Neural progenitor cell (in vitro differentiated cells): Measurements from ENCODE around the gene TKT. TPM values are rescaled to one million over a fixed set of nuclear protein-coding genes. Genes with fewer than 3 reads are reported as not detected.
A peak's percentile ranks its signal among the peaks of the same experiment; 100 is the strongest.

Experiments
- DNase-seq: peaks from one replicate; pipeline ENCODE4 v3.0.0-alpha.2; 2016; ENCODE audit warnings: low spot score
- H2AFZ ChIP-seq: fragments of 200-600 bp; sonication (generic); replicated peaks from 2 replicates; pipeline ENCODE4 v1.6.1; 2016; ENCODE audit warnings: antibody characterized with exemption
- H3F3A ChIP-seq: fragments of 200-600 bp; sonication (generic); 2 replicates; pipeline ENCODE4 v1.6.1; 2016; ENCODE audit warnings: antibody characterized with exemption, low read depth
- H3K27ac ChIP-seq: fragments of 200-600 bp; sonication (generic); 2 replicates; pipeline ENCODE4 v1.5.1; 2016; ENCODE audit warnings: mild to moderate bottlenecking
- H3K27me3 ChIP-seq: fragments of 200-600 bp; sonication (generic); 2 replicates; pipeline ENCODE4 v1.6.1; 2016; ENCODE audit warnings: mild to moderate bottlenecking, moderate library complexity
- H3K36me3 ChIP-seq: fragments of 200-600 bp; sonication (generic); 2 replicates; pipeline ENCODE4 v1.5.1; 2016
- H3K4me1 ChIP-seq: fragments of 200-600 bp; sonication (generic); 2 replicates; pipeline ENCODE4 v1.6.1; 2016; ENCODE audit warnings: mixed run types
- H3K4me2 ChIP-seq: fragments of 200-600 bp; sonication (generic); 2 replicates; pipeline ENCODE4 v1.6.1; 2016
- H3K4me3 ChIP-seq: fragments of 200-600 bp; sonication (generic); 2 replicates; pipeline ENCODE4 v1.5.1; 2016
- H3K79me2 ChIP-seq: fragments of 200-600 bp; sonication (generic); 2 replicates; pipeline ENCODE4 v1.6.1; 2016; ENCODE audit warnings: low read depth
- H3K9ac ChIP-seq: fragments of 200-600 bp; sonication (generic); 2 replicates; pipeline ENCODE4 v1.6.1; 2016
- H3K9me3 ChIP-seq: fragments of 200-600 bp; sonication (generic); 2 replicates; pipeline ENCODE4 v1.5.1; 2016; ENCODE audit warnings: low read depth
- H4K20me1 ChIP-seq: fragments of 200-600 bp; sonication (generic); 2 replicates; pipeline ENCODE4 v1.6.1; 2016; ENCODE audit warnings: low read depth
- H3K27ac Mint-ChIP-seq: 3 replicates; pipeline ENCODE4 v1.8.0; 2021; ENCODE audit warnings: mixed read lengths
- H3K27me3 Mint-ChIP-seq: 2 replicates; pipeline ENCODE4 v1.8.0; 2022; ENCODE audit warnings: low read depth, mild to moderate bottlenecking, inconsistent platforms, moderate library complexity, mixed read lengths; ENCODE audit not compliant: insufficient read depth
- H3K36me3 Mint-ChIP-seq: 3 replicates; pipeline ENCODE4 v1.8.0; 2021; ENCODE audit warnings: mixed read lengths
- H3K4me1 Mint-ChIP-seq: 3 replicates; pipeline ENCODE4 v1.8.0; 2021; ENCODE audit warnings: mixed read lengths
- H3K4me3 Mint-ChIP-seq: 3 replicates; pipeline ENCODE4 v1.8.0; 2021; ENCODE audit warnings: mild to moderate bottlenecking, moderate library complexity, mixed read lengths
- H3K9me3 Mint-ChIP-seq: 3 replicates; pipeline ENCODE4 v1.8.0; 2020; ENCODE audit warnings: mixed read lengths
- EZH2 ChIP-seq: fragments of 200-600 bp; sonication (generic); IDR thresholded peaks from 2 replicates; pipeline ENCODE4 v1.6.1; 2017; ENCODE audit warnings: antibody characterized with exemption, mild to moderate bottlenecking, moderate library complexity
- EZH2phosphoT487 ChIP-seq: fragments of 200-600 bp; sonication (generic); IDR thresholded peaks from 2 replicates; pipeline ENCODE4 v1.6.1; 2017; ENCODE audit warnings: antibody characterized with exemption
- total RNA-seq: library from RNA; depleted of rRNA; stranded (reverse); fragments of >200 nt; gene quantifications from 2 replicates; pipeline ENCODE4 v1.2.3, GENCODE V29; 2015; ENCODE audit warnings: low replicate concordance
- TF ChIP-seq, protein P1 (sequence below): fragments of 200-600 bp; sonication (generic); IDR thresholded peaks from 2 replicates; pipeline ENCODE4 v1.5.1; 2017; ENCODE audit warnings: antibody characterized with exemption, mild to moderate bottlenecking

Gene TKT
- total RNA-seq, 1 donor from 2014 or later = 292 TPM

DNA sequence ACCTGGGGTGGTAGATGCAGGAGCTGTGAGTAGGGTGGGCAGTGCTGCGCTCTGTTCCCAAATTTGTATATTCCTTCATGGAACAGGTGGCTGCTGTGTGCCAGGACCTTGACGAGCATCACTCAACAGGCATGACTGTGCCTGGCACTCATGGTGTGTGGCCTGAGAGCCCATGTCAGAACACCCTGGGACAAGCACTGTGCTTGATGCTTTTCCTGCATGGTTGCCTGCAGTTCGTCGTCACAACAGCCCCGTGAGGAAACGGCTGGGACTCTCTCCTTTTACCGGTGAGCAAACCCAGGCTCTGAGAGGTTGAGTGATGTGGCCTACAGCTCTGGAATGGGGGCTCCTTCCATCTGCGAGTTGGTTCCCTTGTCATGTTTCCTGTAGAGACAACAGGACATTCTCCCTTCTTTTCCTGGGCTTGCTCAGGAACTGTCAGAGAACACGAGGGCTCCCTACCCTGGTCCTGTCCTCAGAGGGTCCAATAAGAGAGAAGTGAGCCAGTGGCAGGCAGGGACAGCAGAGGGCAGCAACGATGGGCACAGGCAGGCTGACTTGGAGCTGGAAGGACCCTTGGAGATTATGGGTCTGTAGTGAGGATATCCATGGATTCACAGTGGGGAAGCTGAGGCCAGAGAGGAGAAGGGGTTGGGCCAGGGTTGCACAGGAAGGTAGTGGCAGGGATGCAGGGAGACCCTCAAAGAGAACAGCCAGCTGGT, 57.4 kb downstream of the TKT start:
- H3K27me3 ChIP-seq = no peaks in the 10 kb centered on the region

DNA sequence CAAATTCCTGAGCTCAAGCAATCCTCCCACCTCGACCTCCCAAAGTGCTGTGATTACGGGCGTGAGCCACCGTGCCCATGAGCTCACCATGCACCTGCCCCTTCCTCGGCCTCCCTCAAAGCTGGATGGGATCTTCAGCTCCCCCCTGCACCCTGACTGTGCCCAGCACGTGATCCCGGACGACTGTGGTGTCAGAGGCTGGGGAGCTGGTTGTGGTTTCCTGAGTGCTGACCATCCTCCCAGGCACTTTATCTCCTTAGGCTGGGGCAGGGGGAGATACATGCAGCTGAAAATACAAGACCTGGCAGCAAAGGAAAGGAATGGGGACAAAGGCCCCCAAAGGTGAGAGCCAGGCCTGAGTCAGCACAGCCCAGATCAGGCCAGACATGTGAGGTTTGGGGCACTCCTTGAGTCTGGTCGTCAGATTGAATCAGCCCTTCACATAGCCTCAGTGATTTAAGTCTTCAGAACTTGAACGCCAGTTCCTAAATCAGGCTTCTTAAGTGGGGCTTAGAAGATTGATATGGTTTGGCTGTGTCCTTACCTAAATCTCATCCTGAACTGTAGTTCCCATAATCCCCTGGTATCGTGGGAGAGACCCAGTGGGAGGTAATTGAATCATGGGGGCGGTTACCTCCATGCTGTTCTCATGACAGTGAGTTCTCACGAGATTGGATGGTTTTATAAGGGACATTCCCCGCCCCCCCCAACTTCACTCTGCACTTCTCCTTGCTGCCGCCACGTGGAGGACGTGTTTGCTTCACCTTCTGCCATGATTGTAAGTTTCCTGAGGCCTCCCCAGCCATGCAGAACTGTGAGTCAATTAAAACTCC, 59.0 kb downstream of the TKT start:
- no peak overlapping the region for H3K4me3 ChIP-seq
- H3K9me3 Mint-ChIP-seq = no peaks in the 10 kb centered on the region
- H2AFZ ChIP-seq = peak overlapping the region; percentile 6
- no peak overlapping the region for H3K4me2 ChIP-seq
- no peak overlapping the region for H3K27ac ChIP-seq
- DNase-seq = peak; percentile 28
- H3K36me3 ChIP-seq = no peaks in the 10 kb centered on the region
- no peaks in the 10 kb centered on the region for H3K27me3 ChIP-seq
- H3K36me3 Mint-ChIP-seq = no peaks in the 10 kb centered on the region
- H3K9ac ChIP-seq = no peak overlapping the region
- peaks cover 6% of the 10 kb centered on the region for H3F3A ChIP-seq
- H3K27me3 Mint-ChIP-seq = peaks cover 9% of the 10 kb centered on the region
- H3K9me3 ChIP-seq = no peaks in the 10 kb centered on the region
- H3K27ac Mint-ChIP-seq = no peak overlapping the region
- H3K79me2 ChIP-seq = no peaks in the 10 kb centered on the region
- peaks cover 10% of the 10 kb centered on the region for H3K4me1 ChIP-seq
- TF ChIP-seq, protein P1, sequence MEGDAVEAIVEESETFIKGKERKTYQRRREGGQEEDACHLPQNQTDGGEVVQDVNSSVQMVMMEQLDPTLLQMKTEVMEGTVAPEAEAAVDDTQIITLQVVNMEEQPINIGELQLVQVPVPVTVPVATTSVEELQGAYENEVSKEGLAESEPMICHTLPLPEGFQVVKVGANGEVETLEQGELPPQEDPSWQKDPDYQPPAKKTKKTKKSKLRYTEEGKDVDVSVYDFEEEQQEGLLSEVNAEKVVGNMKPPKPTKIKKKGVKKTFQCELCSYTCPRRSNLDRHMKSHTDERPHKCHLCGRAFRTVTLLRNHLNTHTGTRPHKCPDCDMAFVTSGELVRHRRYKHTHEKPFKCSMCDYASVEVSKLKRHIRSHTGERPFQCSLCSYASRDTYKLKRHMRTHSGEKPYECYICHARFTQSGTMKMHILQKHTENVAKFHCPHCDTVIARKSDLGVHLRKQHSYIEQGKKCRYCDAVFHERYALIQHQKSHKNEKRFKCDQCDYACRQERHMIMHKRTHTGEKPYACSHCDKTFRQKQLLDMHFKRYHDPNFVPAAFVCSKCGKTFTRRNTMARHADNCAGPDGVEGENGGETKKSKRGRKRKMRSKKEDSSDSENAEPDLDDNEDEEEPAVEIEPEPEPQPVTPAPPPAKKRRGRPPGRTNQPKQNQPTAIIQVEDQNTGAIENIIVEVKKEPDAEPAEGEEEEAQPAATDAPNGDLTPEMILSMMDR = no peak
- TF ChIP-seq EZH2 (no peak), EZH2phosphoT487 (no peak)
- H3K4me3 Mint-ChIP-seq = no peak overlapping the region
- no peaks in the 10 kb centered on the region for H4K20me1 ChIP-seq
- peaks cover 20% of the 10 kb centered on the region for H3K4me1 Mint-ChIP-seq

More for the DNA sequence above, 57.4 kb downstream of the TKT start:
- Mint-ChIP-seq H3K4me3 (no peak overlapping the region), H3K4me1 (peaks cover 16% of the 10 kb centered on the region), H3K9me3 (no peaks in the 10 kb centered on the region), H3K27me3 (peaks cover 11% of the 10 kb centered on the region), H3K36me3 (no peaks in the 10 kb centered on the region), H3K27ac (peak overlapping the region; percentile 7)
- DNase-seq = peak; percentile 46
- Histone ChIP-seq H3K4me1 (peaks cover 8% of the 10 kb centered on the region), H2AFZ (no peak overlapping the region), H3K27ac (no peak overlapping the region), H3K36me3 (no peaks in the 10 kb centered on the region), H4K20me1 (no peaks in the 10 kb centered on the region), H3K4me3 (no peak overlapping the region), H3K4me2 (no peak overlapping the region), H3K79me2 (no peaks in the 10 kb centered on the region), H3F3A (peaks cover 6% of the 10 kb centered on the region), H3K9ac (no peak overlapping the region), H3K9me3 (no peaks in the 10 kb centered on the region)
- TF ChIP-seq, protein P1 = peak; percentile 40
- TF ChIP-seq EZH2 (no peak), EZH2phosphoT487 (no peak)

DNA sequence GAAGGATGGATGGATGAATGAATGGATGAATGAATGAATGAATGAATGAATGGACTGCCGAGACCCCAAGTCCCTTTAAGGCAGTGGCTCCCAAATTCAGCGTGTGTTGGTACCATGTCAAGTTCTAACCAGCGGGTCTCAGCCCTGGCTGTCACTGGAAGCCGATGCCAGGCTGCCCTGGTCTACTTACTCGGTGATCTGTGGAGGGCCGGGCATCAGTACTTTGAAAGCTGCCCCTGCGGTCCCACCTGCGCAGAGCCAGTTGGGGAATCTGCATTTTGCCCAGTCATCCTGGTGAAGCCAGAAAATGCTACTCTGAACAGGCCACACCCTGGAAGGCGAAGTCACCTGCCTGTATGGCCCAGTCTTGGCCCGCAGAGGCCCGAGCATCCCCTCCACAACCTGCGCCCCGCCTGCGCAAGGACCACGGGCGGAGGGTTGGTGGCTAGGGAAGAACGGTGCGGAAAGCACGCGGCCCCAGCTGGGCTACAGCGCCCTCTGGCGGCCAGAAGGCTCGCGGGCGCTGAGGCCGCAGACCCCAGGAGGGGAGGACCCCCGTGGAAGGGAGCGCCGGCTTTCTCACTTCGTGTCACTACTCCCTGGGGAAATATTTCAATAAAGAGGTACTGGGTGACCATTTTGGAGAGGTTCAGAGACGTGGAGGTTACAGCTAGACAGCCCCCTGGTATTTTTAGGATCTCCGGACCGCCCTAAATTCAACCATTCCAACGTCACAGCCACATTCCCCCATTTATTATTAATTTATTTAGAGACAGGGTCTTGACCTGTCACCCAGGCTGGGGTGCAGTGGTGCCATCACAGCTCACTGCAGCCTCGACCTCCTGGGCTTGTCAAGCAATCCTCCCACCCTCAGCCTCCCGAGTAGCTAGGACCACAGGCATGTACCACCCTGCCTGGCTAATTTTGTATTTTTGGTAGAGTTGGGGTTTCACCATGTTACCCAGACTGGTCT, 59.9 kb downstream of the TKT start:
- TF ChIP-seq, protein P1 = peak; percentile 99
- no peak for TF ChIP-seq EZH2phosphoT487
- Mint-ChIP-seq H3K4me1 (peaks cover 20% of the 10 kb centered on the region), H3K27ac (no peak overlapping the region), H3K36me3 (no peaks in the 10 kb centered on the region), H3K27me3 (peaks cover 8% of the 10 kb centered on the region), H3K9me3 (no peaks in the 10 kb centered on the region), H3K4me3 (no peak overlapping the region)
- Histone ChIP-seq H3K27ac (no peak overlapping the region), H3K36me3 (no peaks in the 10 kb centered on the region), H2AFZ (no peak overlapping the region), H3K9me3 (no peaks in the 10 kb centered on the region), H4K20me1 (no peaks in the 10 kb centered on the region), H3K4me3 (no peak overlapping the region), H3K27me3 (no peaks in the 10 kb centered on the region), H3K4me2 (no peak overlapping the region), H3K9ac (no peak overlapping the region), H3K79me2 (no peaks in the 10 kb centered on the region), H3K4me1 (peaks cover 10% of the 10 kb centered on the region), H3F3A (peaks cover 6% of the 10 kb centered on the region)
- peak; percentile 86 for DNase-seq
